KOPT-K1 (cell line): ENCODE measurements around the gene CEP57L1.

ENCODE experiments used
- H3K27ac ChIP-seq: fragments of 200-600 bp; sonication (generic); 2 replicates; pipeline ENCODE4 v1.5.1; 2016; ENCODE audit warnings: antibody characterized with exemption, mild to moderate bottlenecking, low read depth, low read length; ENCODE audit not compliant: poor library complexity, severe bottlenecking
- H3K36me3 ChIP-seq: fragments of 200-600 bp; sonication (generic); 2 replicates; pipeline ENCODE4 v1.5.1; 2017; ENCODE audit warnings: antibody characterized with exemption, mild to moderate bottlenecking, low read length, moderate library complexity; ENCODE audit not compliant: insufficient read depth
- H3K9me3 ChIP-seq: fragments of 200-600 bp; sonication (generic); 2 replicates; pipeline ENCODE4 v1.5.1; 2017; ENCODE audit warnings: antibody characterized with exemption, low read length, mild to moderate bottlenecking; ENCODE audit not compliant: insufficient read depth, poor library complexity, severe bottlenecking

The CEP57L1 gene

GRCh38 chr6:109192865-109193264 lies 97.6 kb downstream of the CEP57L1 start:
- Histone ChIP-seq H3K27ac (no peak overlapping the region), H3K36me3 (no peaks in the 10 kb centered on the region), H3K9me3 (peaks cover 28% of the 10 kb centered on the region)

DNA sequence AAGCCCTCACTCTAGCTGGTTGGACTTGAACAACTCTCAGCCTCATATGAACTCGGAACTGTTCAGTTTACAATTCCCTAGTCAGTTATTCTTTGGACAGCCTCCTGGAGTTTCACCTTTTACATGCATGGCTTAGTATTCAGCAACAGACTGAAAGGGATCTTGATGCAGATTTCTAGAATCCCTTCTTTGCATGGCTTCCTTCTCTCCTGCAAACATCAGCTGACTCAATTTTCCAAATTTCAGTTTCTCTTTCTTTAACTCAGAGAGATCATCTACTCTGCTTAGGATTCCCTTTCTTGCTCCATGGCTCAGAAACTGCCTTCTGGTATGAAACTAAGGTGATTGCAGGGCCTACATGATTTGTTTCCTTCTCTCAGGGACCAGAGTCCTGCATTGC lies 99.6 kb downstream of the CEP57L1 start:
- H3K27ac ChIP-seq = no peak overlapping the region
- H3K9me3 ChIP-seq = peaks cover 28% of the 10 kb centered on the region
- H3K36me3 ChIP-seq = no peaks in the 10 kb centered on the region

DNA sequence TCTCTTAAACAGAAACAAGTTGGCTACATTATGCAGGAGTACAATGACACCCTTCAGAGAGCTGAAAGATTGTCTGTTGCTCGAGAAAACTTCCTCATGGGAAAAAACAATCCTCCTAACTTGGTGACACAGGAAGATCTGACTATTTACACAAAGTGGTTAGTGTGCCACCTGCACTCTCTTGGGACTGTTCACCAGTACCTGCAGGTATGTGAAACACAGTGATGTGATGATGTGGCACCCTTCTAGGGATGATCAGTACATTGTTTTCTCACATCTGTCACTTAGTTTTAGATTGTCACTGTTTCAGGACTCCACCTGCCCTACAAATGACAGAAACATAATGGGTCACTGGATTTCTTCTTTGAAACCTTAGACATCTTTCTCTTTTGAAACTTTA lies 101.8 kb downstream of the CEP57L1 start:
- Histone ChIP-seq H3K36me3 (no peaks in the 10 kb centered on the region), H3K9me3 (peaks cover 10% of the 10 kb centered on the region), H3K27ac (no peak overlapping the region)

DNA sequence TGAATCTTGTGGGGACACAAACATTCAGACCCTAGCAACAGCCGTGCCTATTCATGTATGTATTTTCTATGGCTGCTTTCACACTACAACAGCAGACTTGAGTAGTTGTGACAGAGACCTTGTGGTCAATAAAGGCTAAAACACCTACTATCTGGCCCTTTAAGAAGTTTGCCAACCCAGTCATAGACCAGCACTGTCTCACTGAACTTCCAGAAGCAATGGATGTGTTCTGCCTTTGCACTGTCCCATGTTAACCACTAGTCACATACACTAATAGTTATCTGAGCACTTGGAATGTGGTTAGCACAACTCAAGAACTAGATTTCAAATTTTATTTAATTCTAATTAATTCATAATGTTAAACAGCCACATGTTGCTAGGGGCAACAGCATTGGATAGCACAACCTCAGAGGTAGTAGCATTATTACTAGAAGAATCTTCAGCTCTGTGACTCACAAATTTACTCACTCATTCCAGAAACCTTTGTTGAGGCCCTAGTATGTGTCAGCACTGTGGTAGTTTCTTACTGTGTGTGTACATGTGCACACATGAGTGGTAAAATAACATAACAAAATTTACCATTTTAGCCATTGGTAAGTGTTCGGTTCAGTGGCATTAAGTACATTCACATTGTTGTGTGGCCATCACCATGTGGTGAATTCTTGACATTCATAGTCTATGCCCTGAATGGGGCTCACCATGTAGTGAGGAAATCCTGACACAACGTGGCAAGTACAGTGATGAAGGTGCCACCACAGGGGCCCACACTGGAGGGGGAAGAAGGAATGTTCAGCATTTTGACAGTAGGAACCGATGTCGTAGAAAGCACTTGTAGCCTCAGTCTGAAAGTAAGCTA lies 107.3 kb downstream of the CEP57L1 start:
- no peak overlapping the region for H3K27ac ChIP-seq

GRCh38 chr6:109204511-109204910 lies 109.2 kb downstream of the CEP57L1 start:
- no peak overlapping the region for H3K27ac ChIP-seq
- no peaks in the 10 kb centered on the region for H3K9me3 ChIP-seq
- H3K36me3 ChIP-seq = no peaks in the 10 kb centered on the region

More for the DNA sequence above, 107.3 kb downstream of the CEP57L1 start:
- Histone ChIP-seq H3K9me3 (no peaks in the 10 kb centered on the region), H3K36me3 (no peaks in the 10 kb centered on the region)

GRCh38 chr6:109212683-109213082 lies 117.4 kb downstream of the CEP57L1 start:
- Histone ChIP-seq H3K27ac (no peak overlapping the region), H3K36me3 (no peaks in the 10 kb centered on the region), H3K9me3 (peaks cover 25% of the 10 kb centered on the region)
